BE2C (cell line): ENCODE measurements around the gene AGAP1.

ENCODE experiments used
- DNase-seq: peaks from one replicate; pipeline ENCODE4 v3.0.0-alpha.2; 2020
- H3K27me3 ChIP-seq: fragments of 250-450 bp; sonication (Bioruptor Pico); 2 replicates; pipeline ENCODE4 v1.5.1; 2020; ENCODE audit warnings: mild to moderate bottlenecking
- H3K36me3 ChIP-seq: fragments of 250-450 bp; sonication (Bioruptor Pico); 2 replicates; pipeline ENCODE4 v1.5.1; 2020; ENCODE audit warnings: mild to moderate bottlenecking
- H3K4me1 ChIP-seq: fragments of 250-450 bp; sonication (Bioruptor Pico); 2 replicates; pipeline ENCODE4 v1.5.1; 2020
- H3K4me3 ChIP-seq: 2 replicates; pipeline ENCODE4 v1.5.1; 2011; ENCODE audit warnings: low read depth, low read length
- H3K9me3 ChIP-seq: fragments of 250-450 bp; sonication (Bioruptor Pico); 2 replicates; pipeline ENCODE4 v1.5.1; 2020
- TF ChIP-seq, protein P1 (sequence below): IDR thresholded peaks from 2 replicates; pipeline ENCODE4 v1.5.1; 2012; ENCODE audit warnings: mild to moderate bottlenecking, low read depth, low read length

The AGAP1 gene

DNA sequence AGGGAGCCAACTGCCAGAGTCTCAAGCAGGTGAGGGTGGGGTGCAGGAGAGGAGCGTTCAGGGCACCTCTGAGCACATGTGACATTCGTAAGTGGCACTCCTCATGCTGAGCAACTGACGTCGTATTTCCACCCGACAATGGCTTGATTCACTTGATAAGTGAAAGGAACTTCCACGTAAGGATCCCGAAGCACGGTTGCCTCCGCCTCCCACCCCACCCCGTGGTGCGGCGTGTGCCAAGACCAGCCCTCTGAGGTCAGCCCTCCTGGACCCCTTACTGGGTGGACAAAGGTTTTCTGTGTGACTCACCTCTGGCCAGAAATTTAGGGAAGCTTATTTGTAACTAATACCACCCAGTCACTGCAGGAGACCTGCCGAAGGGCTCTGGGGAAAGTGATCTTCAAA is 59.9 kb downstream of the AGAP1 start:
- H3K4me1 ChIP-seq = no peaks in the 10 kb centered on the region
- no peak overlapping the region for H3K4me3 ChIP-seq
- H3K36me3 ChIP-seq = no peaks in the 10 kb centered on the region
- DNase-seq = no peak
- TF ChIP-seq, protein P1, sequence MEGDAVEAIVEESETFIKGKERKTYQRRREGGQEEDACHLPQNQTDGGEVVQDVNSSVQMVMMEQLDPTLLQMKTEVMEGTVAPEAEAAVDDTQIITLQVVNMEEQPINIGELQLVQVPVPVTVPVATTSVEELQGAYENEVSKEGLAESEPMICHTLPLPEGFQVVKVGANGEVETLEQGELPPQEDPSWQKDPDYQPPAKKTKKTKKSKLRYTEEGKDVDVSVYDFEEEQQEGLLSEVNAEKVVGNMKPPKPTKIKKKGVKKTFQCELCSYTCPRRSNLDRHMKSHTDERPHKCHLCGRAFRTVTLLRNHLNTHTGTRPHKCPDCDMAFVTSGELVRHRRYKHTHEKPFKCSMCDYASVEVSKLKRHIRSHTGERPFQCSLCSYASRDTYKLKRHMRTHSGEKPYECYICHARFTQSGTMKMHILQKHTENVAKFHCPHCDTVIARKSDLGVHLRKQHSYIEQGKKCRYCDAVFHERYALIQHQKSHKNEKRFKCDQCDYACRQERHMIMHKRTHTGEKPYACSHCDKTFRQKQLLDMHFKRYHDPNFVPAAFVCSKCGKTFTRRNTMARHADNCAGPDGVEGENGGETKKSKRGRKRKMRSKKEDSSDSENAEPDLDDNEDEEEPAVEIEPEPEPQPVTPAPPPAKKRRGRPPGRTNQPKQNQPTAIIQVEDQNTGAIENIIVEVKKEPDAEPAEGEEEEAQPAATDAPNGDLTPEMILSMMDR = no peak
- H3K27me3 ChIP-seq = no peaks in the 10 kb centered on the region
- no peaks in the 10 kb centered on the region for H3K9me3 ChIP-seq

DNA sequence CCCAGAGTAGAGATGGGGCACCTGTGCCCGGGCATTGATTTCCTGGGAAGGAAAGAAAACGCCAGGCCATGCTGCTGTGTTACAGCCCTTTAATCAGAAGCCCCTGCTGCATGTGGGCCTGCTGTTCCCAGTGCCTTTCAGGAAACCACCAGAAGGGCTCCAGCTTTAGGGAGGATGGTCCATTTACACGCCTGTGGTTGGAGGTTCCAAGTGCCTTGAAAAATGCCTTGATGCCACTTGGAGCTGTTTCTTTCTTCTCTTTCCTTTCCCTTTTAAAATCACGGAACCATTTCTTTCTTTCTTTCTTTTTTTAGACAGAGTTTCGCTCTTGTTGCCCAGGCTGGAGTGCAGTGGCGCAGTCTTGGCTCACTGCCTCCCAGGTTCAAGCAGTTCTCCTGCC is 60.5 kb downstream of the AGAP1 start:
- Histone ChIP-seq H3K36me3 (no peaks in the 10 kb centered on the region), H3K4me3 (no peak overlapping the region), H3K27me3 (no peaks in the 10 kb centered on the region), H3K9me3 (no peaks in the 10 kb centered on the region), H3K4me1 (no peaks in the 10 kb centered on the region)
- DNase-seq = no peak
- TF ChIP-seq, protein P1 = no peak

DNA sequence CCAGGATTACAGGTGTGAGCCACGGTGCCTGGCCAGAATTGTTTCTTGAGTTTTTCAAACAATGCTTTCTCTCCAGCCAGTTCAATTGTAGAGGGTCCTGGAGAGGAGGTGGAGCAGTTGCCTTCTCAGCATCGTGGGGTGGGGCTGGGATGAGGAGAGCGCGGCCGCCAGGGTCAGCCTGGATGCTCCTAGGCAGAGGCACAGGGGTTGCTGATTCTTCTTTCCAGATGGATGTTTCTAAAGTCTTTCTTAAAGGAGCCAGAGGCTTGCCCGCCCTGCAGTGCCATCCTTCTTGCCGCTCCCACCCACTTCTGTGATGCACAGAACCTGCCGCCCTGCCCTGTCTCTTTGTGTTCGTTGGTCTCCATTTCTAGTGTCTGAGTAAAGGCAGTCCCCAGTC is 61.1 kb downstream of the AGAP1 start:
- Histone ChIP-seq H3K9me3 (no peaks in the 10 kb centered on the region), H3K4me3 (no peak overlapping the region), H3K4me1 (no peaks in the 10 kb centered on the region), H3K27me3 (no peaks in the 10 kb centered on the region), H3K36me3 (no peaks in the 10 kb centered on the region)
- no peak for DNase-seq
- TF ChIP-seq, protein P1 = no peak

DNA sequence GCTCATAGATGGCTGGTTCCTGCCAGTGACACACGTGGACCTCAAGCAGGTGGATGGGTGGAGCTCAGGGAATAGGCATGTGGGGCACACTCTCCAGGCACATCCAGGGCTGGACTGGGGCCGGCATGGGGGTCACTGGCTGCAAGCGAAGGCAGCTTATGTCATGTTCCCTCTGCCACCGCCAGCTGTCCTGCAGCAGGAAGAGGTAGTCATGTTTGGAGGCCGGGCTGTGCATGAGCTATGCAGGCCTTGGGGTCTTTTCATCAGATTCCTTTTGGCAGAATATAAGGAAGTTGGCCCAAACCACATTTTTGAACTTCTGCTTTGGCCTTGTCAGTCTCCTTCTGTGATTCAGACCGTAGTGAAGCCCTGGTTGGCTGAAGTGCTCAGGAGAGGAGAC is 61.5 kb downstream of the AGAP1 start:
- DNase-seq = no peak
- H3K27me3 ChIP-seq = no peaks in the 10 kb centered on the region
- H3K9me3 ChIP-seq = no peaks in the 10 kb centered on the region
- no peak overlapping the region for H3K4me3 ChIP-seq
- TF ChIP-seq, protein P1 = no peak
- no peaks in the 10 kb centered on the region for H3K36me3 ChIP-seq
- no peaks in the 10 kb centered on the region for H3K4me1 ChIP-seq

DNA sequence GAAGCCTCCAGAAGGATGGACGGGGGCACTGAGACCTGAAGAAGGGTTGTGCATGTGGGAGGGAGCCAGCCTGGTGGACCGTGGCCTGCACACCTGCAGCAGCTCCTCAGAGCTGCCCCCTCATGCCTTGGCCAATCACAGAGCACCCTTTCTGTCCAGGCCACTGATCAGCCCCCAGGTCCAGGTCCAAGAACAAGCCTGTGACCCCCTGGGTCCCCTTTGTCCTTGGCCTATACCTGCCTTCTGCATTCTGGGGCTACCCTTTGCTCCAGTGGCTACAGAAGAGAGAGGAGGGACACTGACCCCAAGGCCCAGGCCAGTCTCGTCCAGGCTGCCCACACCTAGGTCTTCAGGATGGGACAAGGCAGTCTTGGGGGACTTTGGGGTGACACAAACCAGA is 62.2 kb downstream of the AGAP1 start:
- Histone ChIP-seq H3K27me3 (no peaks in the 10 kb centered on the region), H3K4me3 (no peak overlapping the region), H3K4me1 (no peaks in the 10 kb centered on the region), H3K36me3 (no peaks in the 10 kb centered on the region), H3K9me3 (no peaks in the 10 kb centered on the region)
- no peak for DNase-seq
- TF ChIP-seq, protein P1 = no peak

DNA sequence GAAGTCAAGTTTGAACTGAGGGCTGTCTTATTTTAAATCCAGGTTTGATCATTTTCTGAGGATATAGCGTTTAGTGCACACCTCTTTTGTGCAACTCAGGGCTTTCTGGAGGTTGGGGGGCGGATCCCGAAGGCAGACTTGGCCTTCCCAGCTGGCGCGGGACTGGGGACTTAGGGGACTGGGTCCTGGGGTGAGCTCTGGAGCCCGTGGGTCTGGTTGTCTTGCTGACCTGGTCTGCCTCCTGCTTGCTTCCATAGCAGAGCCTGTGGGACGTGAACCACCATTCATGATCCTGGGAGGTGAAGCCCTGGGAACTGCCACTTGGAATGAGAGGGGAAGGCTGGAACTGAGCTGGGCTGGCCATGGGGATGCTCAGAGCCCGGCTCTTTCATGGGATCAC is 63.1 kb downstream of the AGAP1 start:
- H3K4me1 ChIP-seq = no peaks in the 10 kb centered on the region
- H3K36me3 ChIP-seq = no peaks in the 10 kb centered on the region
- TF ChIP-seq, protein P1 = no peak
- H3K4me3 ChIP-seq = no peak overlapping the region
- DNase-seq = no peak
- H3K9me3 ChIP-seq = no peaks in the 10 kb centered on the region
- no peaks in the 10 kb centered on the region for H3K27me3 ChIP-seq
